Astrocyte of the spinal cord (primary cell): ENCODE results near the gene IFFO2.

Experiments
- DNase-seq: peaks from one replicate; pipeline ENCODE4 v3.0.0; 2011; ENCODE audit warnings: low read depth, low spot score
- H3K4me3 ChIP-seq: 2 replicates; pipeline ENCODE4 v1.5.1; 2011; ENCODE audit warnings: low read depth, mild to moderate bottlenecking, low read length, moderate library complexity
- CTCF ChIP-seq: IDR thresholded peaks from 2 replicates; pipeline ENCODE4 v1.5.1; 2012; ENCODE audit warnings: low read depth, mild to moderate bottlenecking, low read length, inconsistent platforms
- in situ Hi-C: cut with HindIII; loops from 2 replicates; pipeline ENCODE4 v1.10.0; 2017; ENCODE audit warnings: low sequenced_read_pairs

The IFFO2 gene

GRCh38 chr1:18965206-18966173, 9.0 kb upstream of the IFFO2 start:
- in situ Hi-C loops, result no loop called here
- no peak overlapping the region for H3K4me3 ChIP-seq
- DNase-seq, result no peak
- TF ChIP-seq CTCF, result no peak

GRCh38 chr1:18963968-18964367, 7.5 kb upstream of the IFFO2 start:
- TF ChIP-seq CTCF, result no peak
- no peak overlapping the region for H3K4me3 ChIP-seq
- DNase-seq, result no peak
- in situ Hi-C loops, result no loop called here

- H3K4me3 ChIP-seq, result no peak overlapping the region
- DNase-seq, result no peak
- no peak for TF ChIP-seq CTCF
- in situ Hi-C loops, result no loop called here
Measured at GRCh38 chr1:18962855-18963737, 6.6 kb upstream of the IFFO2 start.

- DNase-seq, result no peak
- in situ Hi-C loops, result no loop called here
- TF ChIP-seq CTCF, result no peak
- H3K4me3 ChIP-seq, result no peak overlapping the region
Measured at GRCh38 chr1:18962121-18962721, 5.7 kb upstream of the IFFO2 start.

GRCh38 chr1:18960821-18961220, 4.3 kb upstream of the IFFO2 start:
- in situ Hi-C loops, result no loop called here
- DNase-seq, result no peak
- no peak for TF ChIP-seq CTCF
- no peak overlapping the region for H3K4me3 ChIP-seq

GRCh38 chr1:18960409-18960808, 3.9 kb upstream of the IFFO2 start:
- H3K4me3 ChIP-seq, result no peak overlapping the region
- DNase-seq, result no peak
- in situ Hi-C loops, result no loop called here
- TF ChIP-seq CTCF, result no peak
